GM12865 (cell line): ENCODE measurements around the gene NR1H3.
A peak's percentile ranks its signal among the peaks of the same experiment; 100 is the strongest.

ENCODE experiments used
- DNase-seq: peaks from one replicate; pipeline ENCODE4 v3.0.0; 2010; ENCODE audit warnings: low read depth
- H3K4me3 ChIP-seq: 2 replicates; pipeline ENCODE4 v1.5.1; 2011; ENCODE audit warnings: mild to moderate bottlenecking, low read depth, low read length, control low read depth
- TF ChIP-seq, protein P1 (sequence below): IDR thresholded peaks from 2 replicates; pipeline ENCODE4 v1.5.1; 2011; ENCODE audit warnings: low read length, control low read depth, low read depth, inconsistent platforms; ENCODE audit not compliant: insufficient read depth; ENCODE audit errors: missing control alignments

Gene NR1H3

DNA sequence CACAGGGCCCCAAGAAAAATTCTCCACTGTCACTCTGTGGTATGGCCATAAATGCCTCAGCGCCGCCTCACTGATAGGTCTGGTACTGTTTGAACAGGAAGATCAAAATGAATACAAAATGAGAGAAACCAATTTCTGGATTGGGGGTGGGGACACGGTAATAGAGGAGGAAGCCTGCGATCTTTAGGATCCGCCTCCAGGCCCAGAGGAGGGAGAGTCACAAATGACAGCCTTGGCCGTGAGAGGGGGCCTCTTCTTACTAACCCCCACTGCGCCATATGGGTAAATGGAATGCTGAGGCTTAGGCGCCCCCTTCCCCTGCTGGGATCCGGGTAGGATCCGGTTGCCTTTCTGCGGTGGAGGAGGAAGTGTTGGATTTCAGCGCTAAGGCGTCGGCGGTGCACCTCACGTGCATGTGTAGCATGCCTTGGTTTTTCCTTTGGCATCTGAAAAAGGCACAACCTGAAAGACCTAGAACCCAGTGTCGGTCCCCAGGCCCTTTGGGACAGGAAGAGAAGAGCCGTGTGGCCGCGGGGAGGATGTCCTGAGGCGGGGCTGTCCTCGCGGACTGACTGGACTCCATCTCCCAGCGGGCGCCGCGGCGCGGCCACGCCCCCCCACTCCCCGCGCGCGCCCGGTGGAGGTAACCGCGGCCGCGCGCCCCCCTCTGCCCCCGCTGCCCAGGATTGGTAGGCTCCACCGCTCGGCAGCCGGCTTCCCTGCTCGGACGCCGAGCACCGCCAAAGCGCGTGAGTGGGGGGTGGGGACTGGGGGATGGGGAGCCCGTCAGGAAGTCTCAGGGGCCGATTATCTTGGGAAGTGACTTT is 11.4 kb downstream of the NR1H3 start:
- H3K4me3 ChIP-seq = peak overlapping the region; percentile 93
- TF ChIP-seq, protein P1, sequence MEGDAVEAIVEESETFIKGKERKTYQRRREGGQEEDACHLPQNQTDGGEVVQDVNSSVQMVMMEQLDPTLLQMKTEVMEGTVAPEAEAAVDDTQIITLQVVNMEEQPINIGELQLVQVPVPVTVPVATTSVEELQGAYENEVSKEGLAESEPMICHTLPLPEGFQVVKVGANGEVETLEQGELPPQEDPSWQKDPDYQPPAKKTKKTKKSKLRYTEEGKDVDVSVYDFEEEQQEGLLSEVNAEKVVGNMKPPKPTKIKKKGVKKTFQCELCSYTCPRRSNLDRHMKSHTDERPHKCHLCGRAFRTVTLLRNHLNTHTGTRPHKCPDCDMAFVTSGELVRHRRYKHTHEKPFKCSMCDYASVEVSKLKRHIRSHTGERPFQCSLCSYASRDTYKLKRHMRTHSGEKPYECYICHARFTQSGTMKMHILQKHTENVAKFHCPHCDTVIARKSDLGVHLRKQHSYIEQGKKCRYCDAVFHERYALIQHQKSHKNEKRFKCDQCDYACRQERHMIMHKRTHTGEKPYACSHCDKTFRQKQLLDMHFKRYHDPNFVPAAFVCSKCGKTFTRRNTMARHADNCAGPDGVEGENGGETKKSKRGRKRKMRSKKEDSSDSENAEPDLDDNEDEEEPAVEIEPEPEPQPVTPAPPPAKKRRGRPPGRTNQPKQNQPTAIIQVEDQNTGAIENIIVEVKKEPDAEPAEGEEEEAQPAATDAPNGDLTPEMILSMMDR = no peak
- peak; percentile 95 for DNase-seq

DNA sequence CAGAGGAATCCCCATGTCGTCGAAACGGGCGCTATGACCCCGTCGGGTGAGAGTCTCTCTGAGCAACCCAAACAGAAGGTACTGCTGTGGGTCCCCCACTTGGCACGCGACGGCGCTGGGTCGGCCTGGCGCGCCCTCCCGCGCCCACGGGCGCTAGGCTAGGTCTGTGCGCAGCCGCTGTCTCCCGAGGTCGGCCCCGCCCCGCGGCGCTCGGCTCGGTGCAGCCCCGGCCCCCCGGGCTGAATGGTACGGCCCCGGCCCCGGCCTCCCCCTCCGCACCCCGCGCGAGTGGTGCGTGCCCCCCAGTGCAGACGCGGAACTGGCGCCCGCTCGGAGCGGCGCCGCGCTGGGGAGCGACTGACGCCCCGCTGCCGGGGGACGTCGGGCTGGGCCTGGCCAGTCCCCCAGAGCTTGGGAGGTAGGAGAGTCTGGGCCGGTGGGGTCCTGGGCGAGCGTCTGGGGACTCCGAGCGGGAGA is 12.1 kb downstream of the NR1H3 start, which contains the start of gene MADD:
MADD (plus strand) TSS at position 305 of the 477 bp plus-strand sequence.
- DNase-seq = peak; percentile 96
- TF ChIP-seq, protein P1 = no peak
- H3K4me3 ChIP-seq = peak within 1 kb of the TSS; percentile 93

DNA sequence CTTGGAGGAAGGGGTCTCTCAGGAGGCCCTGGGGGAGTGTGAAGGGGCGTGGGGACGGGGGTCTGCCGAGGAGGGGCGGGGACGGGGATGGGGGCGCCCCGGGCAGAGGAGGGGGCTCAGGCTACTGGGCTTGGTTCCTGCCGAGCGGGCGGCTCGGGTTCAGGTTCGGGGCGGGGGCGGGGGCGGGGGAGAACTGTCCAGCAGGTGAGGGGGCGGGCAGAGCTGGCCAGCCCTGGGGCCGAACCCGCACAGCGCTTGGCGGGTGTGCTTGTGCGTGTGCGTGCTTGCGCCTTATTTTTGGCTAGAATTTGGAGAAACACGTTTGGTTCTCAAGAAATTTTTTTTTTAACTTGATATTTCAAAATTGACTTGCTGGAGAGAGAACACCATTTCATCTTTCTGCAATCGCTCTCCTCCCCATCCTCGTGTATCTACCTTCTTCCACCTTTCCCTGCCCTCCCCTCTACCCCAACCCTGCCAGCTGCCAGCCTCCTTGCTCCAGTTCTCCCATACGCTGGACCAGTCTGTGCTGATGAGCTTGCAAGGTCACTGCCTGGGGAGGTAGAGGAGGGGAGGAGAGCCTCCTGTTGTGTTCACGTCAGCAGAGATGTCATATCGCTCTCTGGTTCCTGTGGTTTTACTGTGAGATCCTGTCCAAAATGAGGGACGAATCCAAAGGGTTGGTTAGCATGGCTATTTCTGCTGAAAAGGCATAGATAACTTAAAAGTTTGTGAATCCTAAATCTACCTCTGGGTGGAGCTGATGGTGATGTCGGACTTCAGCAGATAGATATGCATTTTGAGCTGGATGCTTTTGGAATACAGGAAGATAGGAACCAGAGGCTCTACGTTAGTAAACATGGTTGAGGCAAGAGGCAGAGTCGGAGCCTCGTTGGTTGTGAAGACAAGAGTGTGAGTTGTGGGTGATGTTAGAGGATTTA is 12.8 kb downstream of the NR1H3 start:
- TF ChIP-seq, protein P1 = no peak
- DNase-seq = peak; percentile 41
- peak overlapping the region; percentile 82 for H3K4me3 ChIP-seq

DNA sequence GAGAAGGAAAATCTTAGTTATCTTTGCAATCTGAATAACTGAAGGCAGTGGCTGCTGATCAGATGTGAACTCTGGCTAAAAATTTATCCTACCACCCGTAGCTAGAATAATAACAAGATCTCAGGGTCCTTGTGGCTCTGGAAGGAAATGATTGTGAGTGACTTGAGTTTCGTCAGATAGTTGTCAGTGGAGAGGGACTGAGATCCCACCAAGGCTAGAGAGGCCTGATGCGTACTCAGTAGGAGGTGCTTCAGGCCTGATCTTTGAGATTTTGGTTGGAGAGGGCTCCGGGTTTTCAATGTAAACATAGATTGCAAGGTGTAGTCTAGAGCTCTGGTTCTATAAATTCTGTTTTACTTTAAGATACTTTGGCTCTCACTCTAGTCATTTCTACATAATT is 13.5 kb downstream of the NR1H3 start:
- peak overlapping the region; percentile 82 for H3K4me3 ChIP-seq
- TF ChIP-seq, protein P1 = no peak
- no peak for DNase-seq

DNA sequence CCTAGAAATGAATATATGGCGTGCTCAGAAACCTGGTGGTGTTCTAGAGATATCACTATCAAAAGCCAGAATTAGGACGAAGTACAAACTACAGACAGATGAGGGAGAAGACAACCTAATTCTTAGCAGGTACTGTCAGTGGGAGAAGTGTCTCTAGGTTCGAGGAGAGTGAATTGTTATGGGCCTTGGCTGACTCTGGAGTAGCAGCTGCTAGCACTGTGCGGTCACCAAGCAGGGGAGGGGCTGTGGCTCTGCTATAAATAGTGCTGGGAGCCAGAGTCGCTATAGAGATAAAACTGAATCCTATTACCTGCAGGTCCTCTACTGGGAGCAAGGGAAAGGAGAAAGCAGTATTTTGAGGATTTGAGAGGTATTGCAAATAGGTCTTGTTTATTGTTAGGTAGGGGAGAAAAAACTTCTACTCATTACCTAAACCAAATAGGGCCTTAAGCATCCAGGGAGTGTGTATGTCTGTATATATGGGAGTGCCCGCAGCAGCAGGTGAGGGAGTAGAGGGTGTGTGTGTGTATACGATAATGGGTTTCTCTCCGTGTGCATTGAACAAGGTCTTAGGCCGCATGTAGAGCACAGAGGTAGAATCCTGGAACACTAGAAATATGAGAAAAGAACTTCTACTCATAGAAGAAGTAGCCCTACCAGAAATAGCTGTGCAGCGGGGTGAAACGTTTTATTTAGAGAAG is 14.3 kb downstream of the NR1H3 start:
- H3K4me3 ChIP-seq = peak overlapping the region; percentile 82
- DNase-seq = peak; percentile 49
- TF ChIP-seq, protein P1 = no peak

DNA sequence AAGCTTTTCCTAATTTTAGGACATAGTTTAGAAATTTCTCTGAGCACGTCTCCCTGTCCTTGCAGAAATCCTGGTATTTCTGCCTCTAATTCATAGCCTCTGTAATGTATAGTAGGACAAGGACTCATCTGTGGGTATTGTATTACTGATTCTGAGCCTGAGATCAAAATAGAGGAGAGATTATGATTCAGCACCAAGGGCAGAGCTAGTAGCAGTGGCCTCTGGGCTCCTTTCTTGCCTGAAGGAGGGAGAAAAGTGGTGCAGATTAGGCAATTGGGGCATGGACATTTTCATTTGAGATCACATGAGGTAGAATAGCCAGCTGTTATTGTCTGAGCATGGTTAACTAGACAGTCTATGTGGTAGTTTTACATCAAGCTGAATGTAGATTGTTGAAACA is 14.9 kb downstream of the NR1H3 start:
- TF ChIP-seq, protein P1 = no peak
- no peak overlapping the region for H3K4me3 ChIP-seq
- DNase-seq = peak; percentile 14
